ENCODE measurements around the gene STX5.
"Not testable (repeated sequence)": the region's sequence is repeated elsewhere in the genome, so short reads cannot be mapped to it uniquely, and the experiment has no call there.

The STX5 gene

GRCh38 chr11:62831520-62832335 lies at the start of gene STX5:
STX5 (minus strand) TSS chr11:62832051; CDS start chr11:62831243, 808 bp downstream.
- DNase-seq, result peak; percentile 100

GRCh38 chr11:62880803-62881578 lies 49.1 kb upstream of the STX5 start, which contains the start of gene SLC3A2:
SLC3A2 (plus strand) TSS chr11:62880896; CDS start chr11:62881024, 128 bp downstream.
- peak; percentile 95 for DNase-seq

GRCh38 chr11:62880231-62880802 lies 48.5 kb upstream of the STX5 start:
- DNase-seq, result peak; percentile 61

- no peak for DNase-seq
These were observed 47.6 kb upstream of the STX5 start for GRCh38 chr11:62879235-62879978.

- no peak for DNase-seq
These were observed 44.9 kb upstream of the STX5 start for GRCh38 chr11:62876712-62877111.

GRCh38 chr11:62875698-62876478 lies 44.0 kb upstream of the STX5 start:
- DNase-seq, result no peak

- no peak for DNase-seq
These were observed 43.0 kb upstream of the STX5 start for GRCh38 chr11:62874851-62875250.

- no peak for DNase-seq
These were observed 33.8 kb upstream of the STX5 start for GRCh38 chr11:62865635-62866034.

- DNase-seq, result no peak
These were observed 32.0 kb upstream of the STX5 start for GRCh38 chr11:62863687-62864335.

- DNase-seq, result peak; percentile 15
These were observed 29.8 kb upstream of the STX5 start for GRCh38 chr11:62861564-62862192.

GRCh38 chr11:62860835-62861563 lies 29.1 kb upstream of the STX5 start:
- peak; percentile 10 for DNase-seq

GRCh38 chr11:62859281-62859703 lies 27.4 kb upstream of the STX5 start:
- DNase-seq, result not testable (repeated sequence)

- DNase-seq, result peak; percentile 2
These were observed 26.4 kb upstream of the STX5 start for GRCh38 chr11:62858201-62858600.

GRCh38 chr11:62857541-62857982 lies 25.7 kb upstream of the STX5 start:
- DNase-seq, result peak; percentile 2

GRCh38 chr11:62856333-62856895 lies 24.6 kb upstream of the STX5 start:
- peak; percentile 40 for DNase-seq

- DNase-seq, result peak; percentile 100
These were observed 23.9 kb upstream of the STX5 start for GRCh38 chr11:62855571-62856332.

- peak; percentile 14 for DNase-seq
These were observed 23.1 kb upstream of the STX5 start for GRCh38 chr11:62854825-62855570.

Data from RPMI8226 (cell line).